ENCODE data around the gene BAZ2A. TPM values are rescaled to one million over a fixed set of nuclear protein-coding genes. Genes with fewer than 3 reads are reported as not detected.

The BAZ2A gene
- total and polyA plus RNA-seq, 8 donors, result 90.9 to 113 (median 97.6) TPM

- ATAC-seq (peak; percentile 83), DNase-seq (peak; percentile 87 to 93 (median 92))
- H3K9me3 ChIP-seq, result no peaks in the 10 kb centered on the region
- TF ChIP-seq CTCF (IDR thresholded peaks at IDR 0.05), result no peak
- no peaks in the 10 kb centered on the region for H3K27me3 ChIP-seq
- H3K36me3 ChIP-seq, result peaks cover 6 to 36% of the 10 kb centered on the region in 2 donors
- intact Hi-C loops (cut with DNase I), result no loop called here
- H3K4me3 ChIP-seq, result peak overlapping the region; percentile 82 to 90
- H3K4me1 ChIP-seq, result peaks cover 25 to 56% of the 10 kb centered on the region in 2 donors
- peak overlapping the region; percentile 93 to 97 for H3K27ac ChIP-seq
Observed at GRCh38 chr12:56635806-56636674, 5.9 kb upstream of the BAZ2A start.

GRCh38 chr12:56634837-56635791 lies 5.0 kb upstream of the BAZ2A start:
- H3K4me1 ChIP-seq, result peaks cover 30 to 65% of the 10 kb centered on the region in 2 donors
- peak overlapping the region; percentile 93 to 97 for H3K27ac ChIP-seq
- intact Hi-C loops (cut with DNase I), result no loop called here
- peak in 1 of 2 donors; percentile 22 for TF ChIP-seq CTCF (IDR thresholded peaks at IDR 0.05)
- H3K36me3 ChIP-seq, result peaks cover 6 to 27% of the 10 kb centered on the region in 2 donors
- H3K4me3 ChIP-seq, result peak overlapping the region; percentile 82 to 90
- ATAC-seq, result peak; percentile 43
- peak in 3 of 4 donors; percentile 73 to 95 (median 83) for DNase-seq
- H3K27me3 ChIP-seq, result no peaks in the 10 kb centered on the region
- no peaks in the 10 kb centered on the region for H3K9me3 ChIP-seq

- no peaks in the 10 kb centered on the region for H3K27me3 ChIP-seq
- no peaks in the 10 kb centered on the region for H3K9me3 ChIP-seq
- H3K36me3 ChIP-seq, result peaks cover 6 to 19% of the 10 kb centered on the region in 2 donors
- peak overlapping the region; percentile 82 to 90 for H3K4me3 ChIP-seq
- H3K4me1 ChIP-seq, result peaks cover 30 to 65% of the 10 kb centered on the region in 2 donors
- no peak for TF ChIP-seq CTCF (IDR thresholded peaks at IDR 0.05)
- peak overlapping the region; percentile 93 to 97 for H3K27ac ChIP-seq
- ATAC-seq, result peak; percentile 20
- peak in 3 of 4 donors; percentile 75 to 83 (median 76) for DNase-seq
- intact Hi-C loops (cut with DNase I), result no loop called here
Observed at GRCh38 chr12:56634242-56634836, 4.2 kb upstream of the BAZ2A start.

GRCh38 chr12:56633468-56634241 lies 3.5 kb upstream of the BAZ2A start:
- Histone ChIP-seq H3K27me3 (no peaks in the 10 kb centered on the region), H3K36me3 (peaks cover 6 to 12% of the 10 kb centered on the region in 2 donors), H3K4me3 (peak overlapping the region; percentile 82 to 90), H3K4me1 (peaks cover 30 to 68% of the 10 kb centered on the region in 2 donors), H3K27ac (peak overlapping the region; percentile 93 to 97), H3K9me3 (no peaks in the 10 kb centered on the region)
- DNase-seq (no peak), ATAC-seq (no peak)
- TF ChIP-seq CTCF (IDR thresholded peaks at IDR 0.05), result no peak
- intact Hi-C loops (cut with DNase I), result no loop called here

Measured in left lung (tissue), 10 donors.